ENCODE results near the gene PDZD2. TPM values are rescaled to one million over a fixed set of nuclear protein-coding genes. Genes with fewer than 3 reads are reported as not detected.

Gene PDZD2
- polyA plus RNA-seq, 3 donors, result 0.10 TPM; not detected in 2

GRCh38 chr5:32089146-32090000, 450.4 kb downstream of the PDZD2 start:
- no peak overlapping the region for H3K4me3 Mint-ChIP-seq
- no peaks in the 10 kb centered on the region for H3K36me3 Mint-ChIP-seq
- peaks cover 0 to 2% (median 0%) of the 10 kb centered on the region in 7 donors for H3K9me3 Mint-ChIP-seq
- Histone ChIP-seq H3K4me3 (replicated peaks in 1 of 3; ENCODE audit: low read depth in 2 of 3, low read length in 3 of 3) (no peak overlapping the region), H3K27me3 (ENCODE audit: control insufficient read depth in 2 of 2, insufficient read depth in 2 of 2, low read length in 2 of 2) (no peaks in the 10 kb centered on the region), H2AFZ (ENCODE audit: insufficient read depth, low read depth, low read length, poor library complexity, severe bottlenecking) (no peak overlapping the region), H3K79me2 (ENCODE audit: insufficient read depth, low read length) (no peaks in the 10 kb centered on the region), H3K4me1 (ENCODE audit: control insufficient read depth in 1 of 2, insufficient read depth in 2 of 2, low read length in 2 of 2) (no peaks in the 10 kb centered on the region), H3K36me3 (replicated peaks in 1 of 2; ENCODE audit: control insufficient read depth in 1 of 2, insufficient read depth in 2 of 2, low read length in 2 of 2) (no peaks in the 10 kb centered on the region), H3K9me3 (replicated peaks in 1 of 2; ENCODE audit: control insufficient read depth in 1 of 2, insufficient read depth in 1 of 2, low read length in 2 of 2) (no peaks in the 10 kb centered on the region), H3K27ac (ENCODE audit: low read depth in 1 of 2, low read length in 2 of 2) (no peak overlapping the region), H3K4me2 (replicated peaks; ENCODE audit: extremely low read depth, low read length, poor library complexity, severe bottlenecking) (no peak overlapping the region), H3K9ac (ENCODE audit: insufficient read depth, low read length, poor library complexity, severe bottlenecking) (no peak overlapping the region), H4K20me1 (ENCODE audit: insufficient read depth, low read length) (no peaks in the 10 kb centered on the region)
- no peak overlapping the region for H3K27ac Mint-ChIP-seq
- WGBS (ENCODE audit: insufficient coverage), result 98% methylated on average over 29 of the region's 30 CpGs
- no peak for TF ChIP-seq CTCF (IDR thresholded peaks at IDR 0.05)
- H3K4me1 Mint-ChIP-seq, result peaks cover 6% of the 10 kb centered on the region
- no peak for DNase-seq
- peaks cover 0 to 2% (median 0%) of the 10 kb centered on the region in 3 donors for H3K27me3 Mint-ChIP-seq (ENCODE audit: low read depth in 3 of 3)
- intact Hi-C loops (cut with micrococcal nuclease), result no loop called here

DNA sequence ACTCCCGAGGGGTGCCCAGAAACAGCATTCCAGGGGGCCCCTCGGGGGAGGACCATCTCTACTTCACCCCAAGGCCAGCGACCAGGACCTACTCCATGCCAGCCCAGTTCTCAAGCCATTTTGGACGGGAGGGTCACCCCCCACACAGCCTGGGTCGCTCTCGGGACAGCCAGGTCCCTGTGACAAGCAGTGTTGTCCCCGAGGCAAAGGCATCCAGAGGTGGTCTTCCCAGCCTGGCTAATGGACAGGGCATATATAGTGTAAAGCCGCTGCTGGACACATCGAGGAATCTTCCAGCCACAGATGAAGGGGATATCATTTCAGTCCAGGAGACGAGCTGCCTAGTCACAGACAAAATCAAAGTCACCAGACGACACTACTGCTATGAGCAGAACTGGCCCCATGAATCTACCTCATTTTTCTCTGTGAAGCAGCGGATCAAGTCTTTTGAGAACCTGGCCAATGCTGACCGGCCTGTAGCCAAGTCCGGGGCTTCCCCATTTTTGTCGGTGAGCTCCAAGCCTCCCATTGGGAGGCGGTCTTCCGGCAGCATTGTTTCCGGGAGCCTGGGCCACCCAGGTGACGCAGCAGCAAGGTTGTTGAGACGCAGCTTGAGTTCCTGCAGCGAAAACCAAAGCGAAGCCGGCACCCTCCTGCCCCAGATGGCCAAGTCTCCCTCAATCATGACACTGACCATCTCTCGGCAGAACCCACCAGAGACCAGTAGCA, 451.3 kb downstream of the PDZD2 start:
- Histone ChIP-seq H2AFZ (ENCODE audit: insufficient read depth, low read depth, low read length, poor library complexity, severe bottlenecking) (no peak overlapping the region), H3K9me3 (replicated peaks in 1 of 2; ENCODE audit: control insufficient read depth in 1 of 2, insufficient read depth in 1 of 2, low read length in 2 of 2) (no peaks in the 10 kb centered on the region), H3K4me2 (replicated peaks; ENCODE audit: extremely low read depth, low read length, poor library complexity, severe bottlenecking) (no peak overlapping the region), H3K27ac (ENCODE audit: low read depth in 1 of 2, low read length in 2 of 2) (no peak overlapping the region), H4K20me1 (ENCODE audit: insufficient read depth, low read length) (no peaks in the 10 kb centered on the region), H3K27me3 (ENCODE audit: control insufficient read depth in 2 of 2, insufficient read depth in 2 of 2, low read length in 2 of 2) (no peaks in the 10 kb centered on the region), H3K4me3 (replicated peaks in 1 of 3; ENCODE audit: low read depth in 2 of 3, low read length in 3 of 3) (no peak overlapping the region), H3K79me2 (ENCODE audit: insufficient read depth, low read length) (no peaks in the 10 kb centered on the region), H3K9ac (ENCODE audit: insufficient read depth, low read length, poor library complexity, severe bottlenecking) (no peak overlapping the region), H3K4me1 (ENCODE audit: control insufficient read depth in 1 of 2, insufficient read depth in 2 of 2, low read length in 2 of 2) (no peaks in the 10 kb centered on the region), H3K36me3 (replicated peaks in 1 of 2; ENCODE audit: control insufficient read depth in 1 of 2, insufficient read depth in 2 of 2, low read length in 2 of 2) (no peaks in the 10 kb centered on the region)
- Mint-ChIP-seq H3K27ac (no peak overlapping the region), H3K4me1 (peaks cover 6% of the 10 kb centered on the region), H3K4me3 (no peak overlapping the region), H3K27me3 (ENCODE audit: low read depth in 3 of 3) (peaks cover 0 to 2% (median 0%) of the 10 kb centered on the region in 3 donors), H3K36me3 (no peaks in the 10 kb centered on the region), H3K9me3 (peaks cover 0 to 2% (median 0%) of the 10 kb centered on the region in 7 donors)
- TF ChIP-seq CTCF (IDR thresholded peaks at IDR 0.05), result no peak
- WGBS (ENCODE audit: insufficient coverage), result 95% methylated on average over 22 of the region's 24 CpGs
- intact Hi-C loops (cut with micrococcal nuclease), result loop anchor here in 1 of 2 donors (5.0 kb wide), 1 partner anchor 508 kb away; no protein-coding TSS in a partner anchor
- no peak for DNase-seq

Measured in CD14-positive monocyte (primary cell).